GM13977 (cell line): Measurements from ENCODE around the gene NUP160.

Experiments
- DNase-seq: peaks from one replicate; pipeline ENCODE4 v3.0.0; 2012; ENCODE audit warnings: low spot score
- in situ Hi-C: fragments of 300-500 bp; cut with MboI; formaldehyde crosslinking; loops from one replicate; pipeline ENCODE4 v1.12.0; 2022; ENCODE audit warnings: low sequenced_read_pairs, low pct_unique_long_range_greater_than_20kb, mixed read lengths, inconsistent platforms; ENCODE audit not compliant: unreplicated experiment
- TF ChIP-seq, protein P1 (sequence below): IDR thresholded peaks from 2 replicates; pipeline ENCODE4 v1.5.1; 2012; ENCODE audit warnings: mild to moderate bottlenecking, control low read depth; ENCODE audit not compliant: insufficient read depth; ENCODE audit errors: extremely low read depth, missing control alignments

NUP160 gene

DNA sequence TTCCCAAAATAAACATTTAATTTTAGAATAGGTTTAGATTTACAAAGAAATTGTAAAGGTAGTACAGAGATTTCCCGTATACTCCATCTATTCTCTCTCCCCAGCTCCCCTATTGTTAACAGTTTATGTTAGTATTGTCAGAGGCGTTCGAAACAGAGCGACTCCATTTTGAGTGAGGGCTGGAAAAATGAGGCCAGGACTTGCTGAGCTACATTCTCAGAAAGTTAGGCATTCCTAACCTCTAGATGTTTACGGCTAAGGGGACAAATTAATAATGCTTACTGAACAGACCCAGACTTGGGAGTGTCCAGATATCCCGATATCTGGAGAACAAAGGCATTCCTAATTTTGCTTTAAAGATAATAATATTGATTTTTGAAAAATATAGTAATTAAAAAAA, 12.4 kb upstream of the NUP160 start:
- TF ChIP-seq, protein P1, sequence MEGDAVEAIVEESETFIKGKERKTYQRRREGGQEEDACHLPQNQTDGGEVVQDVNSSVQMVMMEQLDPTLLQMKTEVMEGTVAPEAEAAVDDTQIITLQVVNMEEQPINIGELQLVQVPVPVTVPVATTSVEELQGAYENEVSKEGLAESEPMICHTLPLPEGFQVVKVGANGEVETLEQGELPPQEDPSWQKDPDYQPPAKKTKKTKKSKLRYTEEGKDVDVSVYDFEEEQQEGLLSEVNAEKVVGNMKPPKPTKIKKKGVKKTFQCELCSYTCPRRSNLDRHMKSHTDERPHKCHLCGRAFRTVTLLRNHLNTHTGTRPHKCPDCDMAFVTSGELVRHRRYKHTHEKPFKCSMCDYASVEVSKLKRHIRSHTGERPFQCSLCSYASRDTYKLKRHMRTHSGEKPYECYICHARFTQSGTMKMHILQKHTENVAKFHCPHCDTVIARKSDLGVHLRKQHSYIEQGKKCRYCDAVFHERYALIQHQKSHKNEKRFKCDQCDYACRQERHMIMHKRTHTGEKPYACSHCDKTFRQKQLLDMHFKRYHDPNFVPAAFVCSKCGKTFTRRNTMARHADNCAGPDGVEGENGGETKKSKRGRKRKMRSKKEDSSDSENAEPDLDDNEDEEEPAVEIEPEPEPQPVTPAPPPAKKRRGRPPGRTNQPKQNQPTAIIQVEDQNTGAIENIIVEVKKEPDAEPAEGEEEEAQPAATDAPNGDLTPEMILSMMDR: no peak
- in situ Hi-C loops: no loop called here
- no peak for DNase-seq

DNA sequence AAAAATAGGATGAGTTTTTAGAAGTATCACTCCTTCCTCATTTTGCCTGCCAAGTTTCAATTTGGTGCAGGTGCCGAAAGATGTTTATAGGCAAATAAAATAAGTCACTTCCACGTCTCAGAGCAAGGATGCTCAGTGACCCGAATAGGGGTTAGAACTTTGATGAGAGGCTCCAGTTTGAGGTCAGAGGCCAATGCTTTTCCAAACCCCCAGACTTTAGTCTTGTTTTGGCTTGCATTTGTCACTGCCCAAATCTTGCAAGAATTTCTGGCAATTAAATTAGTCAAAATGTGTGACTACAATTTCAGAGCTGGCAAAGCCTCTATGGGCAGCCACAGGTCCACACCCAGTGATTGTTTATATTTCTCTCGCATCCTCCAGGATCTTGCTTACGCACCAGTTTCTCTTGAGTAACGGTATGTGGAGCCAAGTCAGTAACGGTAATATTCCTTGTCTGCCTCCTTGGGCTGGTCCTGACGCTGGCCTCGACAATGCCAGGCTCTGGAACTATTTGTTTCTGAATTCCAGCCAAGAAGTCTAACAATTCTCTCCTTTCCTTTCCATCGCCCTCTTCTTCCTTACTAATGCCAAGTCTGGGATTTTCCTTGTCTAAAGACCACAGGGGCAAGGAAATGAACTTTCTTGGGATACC, 9.9 kb upstream of the NUP160 start:
- no peak for DNase-seq
- in situ Hi-C loops: no loop called here
- TF ChIP-seq, protein P1: no peak

DNA sequence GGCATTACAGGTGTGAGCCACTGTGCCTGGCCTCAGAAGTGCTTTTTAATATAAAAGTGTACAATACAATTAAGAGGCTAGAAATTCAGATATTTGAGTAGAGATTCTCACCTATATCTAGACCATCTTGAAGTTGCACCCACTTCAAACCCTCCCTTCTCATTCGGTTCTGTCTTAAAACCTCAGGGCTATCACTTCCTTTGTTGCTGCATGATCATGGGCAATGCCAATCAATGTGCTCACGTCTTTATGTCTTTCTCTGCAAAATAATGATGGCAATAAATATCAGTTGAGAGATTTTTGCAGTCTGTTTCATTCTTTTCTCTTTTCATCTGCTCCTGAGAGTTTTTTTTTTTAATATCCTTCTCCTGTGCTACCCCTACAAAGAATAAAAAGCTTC, 9.3 kb upstream of the NUP160 start:
- no peak for DNase-seq
- in situ Hi-C loops: no loop called here
- TF ChIP-seq, protein P1: no peak

DNA sequence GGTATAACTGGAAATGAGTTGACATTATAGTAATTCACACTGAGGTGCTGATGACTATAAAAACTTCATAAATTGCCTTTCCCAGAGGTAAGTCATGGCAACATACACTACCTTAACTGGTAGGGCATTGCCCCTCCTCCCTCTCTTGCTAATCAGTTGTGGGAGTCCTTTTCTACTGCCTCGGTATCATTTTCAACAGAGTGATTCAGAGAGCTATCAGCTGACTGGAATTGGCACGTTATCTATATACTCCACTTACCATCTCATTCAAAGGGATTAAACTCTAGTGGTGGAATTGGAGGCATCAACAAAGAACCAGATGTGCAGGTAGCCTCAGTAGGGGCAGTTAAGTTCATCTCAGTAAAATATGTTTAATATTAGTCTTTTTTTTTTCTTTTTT, 8.0 kb upstream of the NUP160 start:
- TF ChIP-seq, protein P1: no peak
- DNase-seq: no peak
- in situ Hi-C loops: no loop called here

DNA sequence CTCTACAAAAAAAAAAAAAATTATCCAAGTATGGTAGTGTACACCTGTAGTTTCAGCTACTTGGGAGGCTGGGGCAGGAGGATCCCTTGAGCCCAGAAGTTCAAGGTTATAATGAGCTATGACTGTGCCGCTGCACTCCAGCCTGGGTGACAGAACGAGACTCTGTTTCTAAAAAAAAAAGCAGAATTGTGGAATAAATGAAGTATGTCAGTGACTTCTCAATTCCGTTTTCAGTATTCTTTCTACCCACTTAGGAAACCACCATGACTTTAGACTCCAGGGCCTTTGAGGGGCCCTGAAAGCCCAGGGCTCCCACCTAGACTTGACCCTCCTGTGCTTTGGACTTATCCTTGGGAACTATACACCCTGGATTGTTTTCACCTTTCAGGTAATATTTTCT, 6.5 kb upstream of the NUP160 start:
- in situ Hi-C loops: no loop called here
- TF ChIP-seq, protein P1: no peak
- DNase-seq: peak; percentile 52

DNA sequence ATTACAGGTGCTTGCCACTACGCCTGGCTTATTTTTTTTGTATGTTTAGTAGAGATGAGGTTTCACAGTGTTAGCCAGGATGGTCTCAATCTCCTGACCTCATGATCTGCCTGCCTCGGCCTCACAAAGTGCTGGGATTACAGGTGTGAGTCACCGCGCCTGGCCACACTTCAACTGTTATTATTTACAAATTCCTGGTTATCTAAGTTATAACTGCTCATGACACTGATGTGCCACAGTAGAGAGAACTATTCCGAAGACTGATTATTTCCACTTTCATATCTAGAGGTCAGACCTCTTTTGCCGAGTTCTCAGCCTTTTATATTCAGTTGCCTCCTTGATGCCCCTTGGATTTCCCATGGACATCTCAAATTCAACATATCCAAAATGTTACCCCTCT, 3.9 kb upstream of the NUP160 start:
- in situ Hi-C loops: no loop called here
- no peak for DNase-seq
- TF ChIP-seq, protein P1: no peak
